Fibroblast of lung (primary cell): ENCODE measurements around the gene DNAJC27.

Experiments used
- CTCF ChIP-seq, 2 donors: IDR thresholded peaks in 1 of 2; conservative IDR thresholded peaks in 1 of 2; 1 replicate in 1 of 2; 2 replicates in 1 of 2; pipeline ENCODE4 v1.5.1; 2011 to 2012; ENCODE audit warnings: low read length in 2 of 2, control low read depth in 1 of 2, inconsistent platforms in 1 of 2, low read depth in 1 of 2, mild to moderate bottlenecking in 1 of 2
- EZH2 ChIP-seq: IDR thresholded peaks from 2 replicates; pipeline ENCODE4 v1.5.1; 2012; ENCODE audit warnings: low read length, control low read depth, mild to moderate bottlenecking; ENCODE audit errors: missing control alignments

GRCh38 chr2:24969784-24970183, 2.0 kb downstream of the DNAJC27 start:
- TF ChIP-seq CTCF (conservative IDR thresholded peaks at IDR 0.05 in 1 of 2, IDR thresholded peaks at IDR 0.05 in 1 of 2; ENCODE audit: low read depth in 1 of 2, low read length in 2 of 2) (no peak), EZH2 (no peak)
